ENCODE measurements around the gene KRT76.

Gene KRT76

GRCh38 chr12:52787324-52788191 is 10.4 kb upstream of the KRT76 start:
- no peak for DNase-seq (ENCODE audit: low read depth, low spot score)
- no peak overlapping the region for H3K27ac ChIP-seq

GRCh38 chr12:52784909-52785308 is 7.8 kb upstream of the KRT76 start:
- no peak overlapping the region for H3K27ac ChIP-seq
- DNase-seq (ENCODE audit: low read depth, low spot score) = no peak

GRCh38 chr12:52783563-52784316 is 6.6 kb upstream of the KRT76 start:
- no peak overlapping the region for H3K27ac ChIP-seq
- no peak for DNase-seq (ENCODE audit: low read depth, low spot score)

- DNase-seq (ENCODE audit: low read depth, low spot score) = no peak
- H3K27ac ChIP-seq = no peak overlapping the region
These were observed 5.4 kb upstream of the KRT76 start for GRCh38 chr12:52782502-52782901.

- DNase-seq (ENCODE audit: low read depth, low spot score) = no peak
- H3K27ac ChIP-seq = no peak overlapping the region
These were observed 4.4 kb upstream of the KRT76 start for GRCh38 chr12:52781399-52782082.

GRCh38 chr12:52779914-52780313 is 2.8 kb upstream of the KRT76 start:
- H3K27ac ChIP-seq = no peak overlapping the region
- DNase-seq (ENCODE audit: low read depth, low spot score) = no peak

GRCh38 chr12:52778833-52779232 is 1.7 kb upstream of the KRT76 start:
- no peak overlapping the region for H3K27ac ChIP-seq
- DNase-seq (ENCODE audit: low read depth, low spot score) = no peak

- no peak overlapping the region for H3K27ac ChIP-seq
These were observed 421 bp upstream of the KRT76 start for GRCh38 chr12:52777566-52777965.

GRCh38 chr12:52776435-52776834 is 710 bp downstream of the KRT76 start:
- no peak for DNase-seq (ENCODE audit: low read depth, low spot score)
- H3K27ac ChIP-seq = no peak overlapping the region

More at GRCh38 chr12:52777566-52777965, 421 bp upstream of the KRT76 start:
- no peak for DNase-seq (ENCODE audit: low read depth, low spot score)

- DNase-seq (ENCODE audit: low read depth, low spot score) = no peak
- no peak overlapping the region for H3K27ac ChIP-seq
These were observed 2.4 kb downstream of the KRT76 start for GRCh38 chr12:52774629-52775250.

- DNase-seq (ENCODE audit: low read depth, low spot score) = no peak
These were observed 4.4 kb downstream of the KRT76 start for GRCh38 chr12:52772772-52773171.

GRCh38 chr12:52772188-52772587 is 5.0 kb downstream of the KRT76 start:
- no peak for DNase-seq (ENCODE audit: low read depth, low spot score)

More at GRCh38 chr12:52772772-52773171, 4.4 kb downstream of the KRT76 start:
- H3K27ac ChIP-seq = no peak overlapping the region

GRCh38 chr12:52771505-52771904 is 5.6 kb downstream of the KRT76 start:
- DNase-seq (ENCODE audit: low read depth, low spot score) = no peak
- no peak overlapping the region for H3K27ac ChIP-seq

More at GRCh38 chr12:52772188-52772587, 5.0 kb downstream of the KRT76 start:
- H3K27ac ChIP-seq = no peak overlapping the region

GRCh38 chr12:52771088-52771487 is 6.1 kb downstream of the KRT76 start:
- DNase-seq (ENCODE audit: low read depth, low spot score) = no peak
- H3K27ac ChIP-seq = no peak overlapping the region

GRCh38 chr12:52769946-52770345 is 7.2 kb downstream of the KRT76 start:
- DNase-seq (ENCODE audit: low read depth, low spot score) = no peak
- H3K27ac ChIP-seq = no peak overlapping the region

- no peak for DNase-seq (ENCODE audit: low read depth, low spot score)
- H3K27ac ChIP-seq = no peak overlapping the region
These were observed 7.8 kb downstream of the KRT76 start for GRCh38 chr12:52769354-52769753.

GRCh38 chr12:52768479-52769200 is 8.5 kb downstream of the KRT76 start:
- DNase-seq (ENCODE audit: low read depth, low spot score) = no peak
- H3K27ac ChIP-seq = no peak overlapping the region

GRCh38 chr12:52767427-52767826 is 9.7 kb downstream of the KRT76 start:
- H3K27ac ChIP-seq = no peak overlapping the region
- DNase-seq (ENCODE audit: low read depth, low spot score) = no peak

- no peak overlapping the region for H3K27ac ChIP-seq
- DNase-seq (ENCODE audit: low read depth, low spot score) = no peak
These were observed 10.1 kb downstream of the KRT76 start for GRCh38 chr12:52767020-52767379.

Data from epithelial cell of prostate (primary cell).